Activated B cell treated with CpG ODN at 0.5 μM for 24 hours (primary cell): ENCODE results near the gene OGDH. TPM values are rescaled to one million over a fixed set of nuclear protein-coding genes. Genes with fewer than 3 reads are reported as not detected.

ENCODE experiments used
- ATAC-seq: fragments of 200-7000 bp; cut with Tn5 transposase; one replicate; pipeline ENCODE4 v1.10.0; 2021; ENCODE audit warnings: low read depth, mild to moderate bottlenecking, moderate library complexity
- CTCF ChIA-PET: fragments of 350-600 bp; sonication (Branson Sonifier 250); formaldehyde crosslinking; loops from one replicate; lab custom pipeline; 2021; ENCODE audit warnings: antibody characterized with exemption; lab: Charles Lee
- POLR2A ChIA-PET: fragments of 350-600 bp; sonication (Branson Sonifier 250); formaldehyde crosslinking; loops from one replicate; lab custom pipeline; 2021; ENCODE audit warnings: antibody characterized with exemption; lab: Charles Lee
- DNase-seq: peaks from one replicate; pipeline ENCODE4 v3.0.0; 2022
- H3K27ac Mint-ChIP-seq: one replicate; pipeline ENCODE4 v1.8.0; 2020; ENCODE audit warnings: mixed read lengths
- H3K27me3 Mint-ChIP-seq: one replicate; pipeline ENCODE4 v1.8.0; 2021; ENCODE audit warnings: mixed read lengths
- H3K36me3 Mint-ChIP-seq: one replicate; pipeline ENCODE4 v1.8.0; 2021; ENCODE audit warnings: low read depth, mixed read lengths
- H3K4me1 Mint-ChIP-seq: one replicate; pipeline ENCODE4 v1.8.0; 2021; ENCODE audit warnings: mixed read lengths
- H3K4me3 Mint-ChIP-seq: one replicate; pipeline ENCODE4 v1.8.0; 2020; ENCODE audit warnings: mild to moderate bottlenecking, mixed read lengths
- H3K9me3 Mint-ChIP-seq: one replicate; pipeline ENCODE4 v1.8.0; 2020; ENCODE audit warnings: mixed read lengths
- intact Hi-C: fragments of 100-400 bp; cut with micrococcal nuclease; formaldehyde crosslinking; loops from one replicate; pipeline ENCODE4 v1.15.1; 2024
- total RNA-seq: library from RNA; stranded (reverse); gene quantifications from 2 replicates; pipeline ENCODE4 v1.2.3, GENCODE V29; 2022
- TF ChIP-seq, protein P1 (sequence below): fragments of 200-600 bp; IDR thresholded peaks from one replicate; pipeline ENCODE4 v1.8.0; 2022; ENCODE audit warnings: antibody characterized with exemption, mild to moderate bottlenecking

The OGDH gene
- total RNA-seq, 1 donor from 2014 or later: 81.7 TPM

GRCh38 chr7:44757311-44757710, 150.9 kb downstream of the OGDH start:
- Mint-ChIP-seq H3K4me3 (no peak overlapping the region), H3K9me3 (no peaks in the 10 kb centered on the region), H3K27me3 (no peaks in the 10 kb centered on the region), H3K27ac (no peak overlapping the region), H3K4me1 (peaks cover 38% of the 10 kb centered on the region), H3K36me3 (peaks cover 60% of the 10 kb centered on the region)
- ChIA-PET POLR2A (interaction anchor here (1.0 kb wide), 1 partner anchor 11 kb away, joined by 11 read pairs; no protein-coding TSS in a partner anchor), CTCF (no interaction called here)
- TF ChIP-seq, protein P1, sequence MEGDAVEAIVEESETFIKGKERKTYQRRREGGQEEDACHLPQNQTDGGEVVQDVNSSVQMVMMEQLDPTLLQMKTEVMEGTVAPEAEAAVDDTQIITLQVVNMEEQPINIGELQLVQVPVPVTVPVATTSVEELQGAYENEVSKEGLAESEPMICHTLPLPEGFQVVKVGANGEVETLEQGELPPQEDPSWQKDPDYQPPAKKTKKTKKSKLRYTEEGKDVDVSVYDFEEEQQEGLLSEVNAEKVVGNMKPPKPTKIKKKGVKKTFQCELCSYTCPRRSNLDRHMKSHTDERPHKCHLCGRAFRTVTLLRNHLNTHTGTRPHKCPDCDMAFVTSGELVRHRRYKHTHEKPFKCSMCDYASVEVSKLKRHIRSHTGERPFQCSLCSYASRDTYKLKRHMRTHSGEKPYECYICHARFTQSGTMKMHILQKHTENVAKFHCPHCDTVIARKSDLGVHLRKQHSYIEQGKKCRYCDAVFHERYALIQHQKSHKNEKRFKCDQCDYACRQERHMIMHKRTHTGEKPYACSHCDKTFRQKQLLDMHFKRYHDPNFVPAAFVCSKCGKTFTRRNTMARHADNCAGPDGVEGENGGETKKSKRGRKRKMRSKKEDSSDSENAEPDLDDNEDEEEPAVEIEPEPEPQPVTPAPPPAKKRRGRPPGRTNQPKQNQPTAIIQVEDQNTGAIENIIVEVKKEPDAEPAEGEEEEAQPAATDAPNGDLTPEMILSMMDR: no peak
- no peak for ATAC-seq
- DNase-seq: no peak
- intact Hi-C loops: no loop called here

DNA sequence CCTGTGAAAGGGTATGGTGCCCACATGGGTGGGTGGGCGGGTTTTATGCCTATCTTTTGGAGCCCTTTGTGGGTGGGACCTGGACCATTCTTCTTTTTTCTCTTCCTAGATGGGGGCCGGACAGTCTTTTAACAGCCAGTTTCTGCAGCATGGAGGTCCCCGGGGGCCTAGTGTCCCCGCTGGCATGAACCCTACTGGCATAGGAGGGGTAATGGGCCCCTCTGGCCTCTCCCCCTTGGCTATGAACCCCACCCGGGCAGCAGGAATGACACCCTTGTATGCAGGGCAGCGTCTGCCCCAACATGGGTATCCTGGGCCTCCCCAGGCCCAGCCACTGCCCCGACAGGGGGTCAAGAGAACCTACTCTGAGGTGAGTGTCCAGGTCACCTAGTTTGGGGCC, 151.3 kb downstream of the OGDH start:
- TF ChIP-seq, protein P1: no peak
- no peak for DNase-seq
- ChIA-PET CTCF (no interaction called here), POLR2A (interaction anchor here (0.7 kb wide), 2 partner anchors 55 to 660 kb away, joined by 6 read pairs; no protein-coding TSS in a partner anchor)
- Mint-ChIP-seq H3K36me3 (peaks cover 60% of the 10 kb centered on the region), H3K27me3 (no peaks in the 10 kb centered on the region), H3K4me3 (no peak overlapping the region), H3K27ac (no peak overlapping the region), H3K4me1 (peaks cover 34% of the 10 kb centered on the region), H3K9me3 (no peaks in the 10 kb centered on the region)
- intact Hi-C loops: no loop called here
- ATAC-seq: no peak

Other genes starting within 250 kb of the OGDH start
- 80.7 and 85.1 TPM in 2 replicates for gene NUDCD3, start 116.0 kb upstream of the OGDH start, total RNA-seq
- not detected in 2 replicates for gene NPC1L1, start 65.3 kb upstream of the OGDH start, total RNA-seq
- 92.6 and 99.7 TPM in 2 replicates for gene DDX56, start 32.7 kb upstream of the OGDH start, total RNA-seq
- gene TMED4, start 24.4 kb upstream of the OGDH start, total RNA-seq: 61.7 and 70.1 TPM in 2 replicates
- gene ZMIZ2, start 142.2 kb downstream of the OGDH start, total RNA-seq: 378 and 440 TPM in 2 replicates
- gene PPIA, start 190.1 kb downstream of the OGDH start, total RNA-seq: 1,411 and 1,534 TPM in 2 replicates
- gene H2AZ2, start 241.5 kb downstream of the OGDH start, total RNA-seq: 111 and 115 TPM in 2 replicates